Measurements from ENCODE around the gene MRPL37. TPM values are rescaled to one million over a fixed set of nuclear protein-coding genes. Genes with fewer than 3 reads are reported as not detected.
"Not testable (repeated sequence)": the region's sequence is repeated elsewhere in the genome, so short reads cannot be mapped to it uniquely, and the experiment has no call there.

The MRPL37 gene
- total and polyA plus RNA-seq, 2 experiments from 2014 or later, result 93.7 to 97.9 TPM

DNA sequence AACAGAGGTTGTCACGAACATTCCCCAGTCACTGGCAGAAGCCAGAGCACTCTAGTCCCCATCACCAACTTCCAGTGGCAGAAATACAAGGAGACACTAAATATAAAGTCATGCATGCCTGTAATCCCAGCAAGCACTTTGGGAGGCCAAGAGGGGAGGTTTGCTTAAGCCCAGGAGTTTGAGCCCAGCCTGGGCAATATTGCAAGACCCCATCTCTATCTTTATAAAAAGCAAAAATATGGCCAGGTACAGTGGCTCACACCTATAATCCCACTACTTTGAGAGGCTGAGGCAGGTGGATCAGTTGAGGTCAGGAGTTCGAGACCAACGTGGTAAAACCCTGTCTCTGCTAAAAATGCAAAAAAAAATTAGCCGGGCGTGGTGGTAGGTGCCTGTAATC lies 6.5 kb upstream of the MRPL37 start:
- Histone ChIP-seq H3K9me3 (ENCODE audit: low read depth) (no peaks in the 10 kb centered on the region), H3K4me1 (ENCODE audit: low read depth) (no peaks in the 10 kb centered on the region), H3K36me3 (no peaks in the 10 kb centered on the region), H3K27ac (no peak overlapping the region), H3K27me3 (no peaks in the 10 kb centered on the region), H3K4me3 (no peak overlapping the region)
- no peak for TF ChIP-seq CTCF (IDR thresholded peaks at IDR 0.05; ENCODE audit: low read depth, low read length)
- DNase-seq (ENCODE audit: low read depth in 1 of 2, low spot score in 1 of 2), result no peak

DNA sequence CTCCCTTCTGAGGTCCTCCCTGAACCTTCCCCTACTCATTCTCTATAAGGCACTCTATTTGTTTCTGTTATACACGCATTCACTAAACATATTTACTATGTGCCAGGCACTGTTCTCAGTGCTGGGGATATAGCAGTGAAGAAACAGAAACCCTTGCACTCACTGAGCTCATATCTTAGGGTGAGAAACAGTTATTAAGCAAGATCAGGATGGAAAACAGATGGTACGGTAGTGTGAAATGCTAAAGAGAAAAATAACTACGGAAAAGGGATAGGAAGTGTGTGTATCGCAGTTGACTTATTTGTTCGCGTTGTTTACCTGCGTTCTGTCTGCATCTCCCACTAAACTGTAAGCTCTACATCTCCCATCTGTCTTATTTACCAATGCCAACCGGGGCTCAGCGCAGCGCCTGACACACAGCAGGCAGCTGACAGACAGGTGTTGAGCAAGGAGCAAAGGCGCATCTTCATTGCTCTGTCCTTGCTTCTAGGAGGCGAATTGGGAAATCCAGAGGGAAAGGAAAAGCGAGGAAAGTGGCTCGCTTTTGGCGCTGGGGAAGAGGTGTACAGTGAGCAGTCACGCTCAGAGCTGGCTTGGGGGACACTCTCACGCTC lies 709 bp upstream of the MRPL37 start:
- Histone ChIP-seq H3K36me3 (no peaks in the 10 kb centered on the region), H3K27me3 (no peaks in the 10 kb centered on the region), H3K9me3 (ENCODE audit: low read depth) (no peaks in the 10 kb centered on the region), H3K27ac (no peak overlapping the region), H3K4me1 (ENCODE audit: low read depth) (peaks cover 9% of the 10 kb centered on the region), H3K4me3 (peak overlapping the region; percentile 60)
- no peak for DNase-seq (ENCODE audit: low read depth in 1 of 2, low spot score in 1 of 2)
- no peak for TF ChIP-seq CTCF (IDR thresholded peaks at IDR 0.05; ENCODE audit: low read depth, low read length)

DNA sequence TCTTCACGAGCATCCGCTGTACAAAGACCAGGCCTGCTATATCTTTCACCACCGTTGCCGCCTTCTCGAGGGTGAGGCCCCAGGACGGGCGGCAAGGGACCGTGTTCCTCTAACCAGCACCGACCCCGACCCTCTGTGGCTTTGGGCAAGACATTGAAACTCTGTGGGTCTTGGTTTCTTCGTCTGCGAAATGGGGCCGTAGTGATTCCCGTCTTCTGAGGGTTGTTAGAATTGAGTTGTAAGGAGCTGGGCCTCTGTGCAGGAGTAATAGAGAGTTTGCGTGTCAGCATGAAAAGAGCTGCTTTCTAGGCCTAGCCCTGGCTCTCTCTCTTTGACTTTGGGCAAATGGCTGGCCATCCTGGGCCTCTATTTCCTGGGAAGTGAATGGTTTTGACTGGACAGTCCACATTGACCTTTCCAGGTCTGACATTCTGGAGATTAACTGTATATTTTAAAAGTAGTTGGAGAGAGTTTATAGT lies 591 bp downstream of the MRPL37 start:
- Histone ChIP-seq H3K27ac (peak overlapping the region; percentile 63), H3K4me1 (ENCODE audit: low read depth) (peaks cover 9% of the 10 kb centered on the region), H3K27me3 (no peaks in the 10 kb centered on the region), H3K9me3 (ENCODE audit: low read depth) (no peaks in the 10 kb centered on the region), H3K4me3 (peak overlapping the region; percentile 60), H3K36me3 (peaks cover under 1% of the 10 kb centered on the region)
- DNase-seq (ENCODE audit: low read depth in 1 of 2, low spot score in 1 of 2), result no peak
- TF ChIP-seq CTCF (IDR thresholded peaks at IDR 0.05; ENCODE audit: low read depth, low read length), result no peak

DNA sequence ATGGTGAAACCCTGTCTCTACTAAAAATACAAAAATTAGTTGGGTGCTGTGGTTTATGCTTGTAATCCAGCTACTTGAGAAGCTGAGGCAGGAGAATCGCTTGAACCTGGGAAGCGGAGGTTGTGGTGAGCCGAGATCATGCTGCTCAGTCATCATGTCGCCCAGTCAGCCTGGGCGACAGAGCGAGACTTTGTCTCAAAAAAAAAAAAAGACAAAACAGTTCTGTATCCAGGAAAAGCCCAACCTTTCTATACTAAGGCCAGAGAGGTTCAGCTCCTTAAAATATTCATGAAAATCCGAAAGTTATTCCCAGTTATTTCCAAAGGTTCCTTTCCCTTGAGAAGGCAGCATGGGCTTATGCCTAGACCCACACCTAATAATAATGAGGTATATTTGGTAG lies 4.2 kb downstream of the MRPL37 start:
- TF ChIP-seq CTCF (IDR thresholded peaks at IDR 0.05; ENCODE audit: low read depth, low read length), result no peak
- Histone ChIP-seq H3K27me3 (no peaks in the 10 kb centered on the region), H3K27ac (no peak overlapping the region), H3K4me3 (no peak overlapping the region), H3K36me3 (peaks cover 17% of the 10 kb centered on the region), H3K4me1 (ENCODE audit: low read depth) (peaks cover 9% of the 10 kb centered on the region), H3K9me3 (ENCODE audit: low read depth) (no peaks in the 10 kb centered on the region)
- no peak for DNase-seq (ENCODE audit: low read depth in 1 of 2, low spot score in 1 of 2)

- Histone ChIP-seq H3K27ac (no peak overlapping the region), H3K36me3 (peaks cover 42% of the 10 kb centered on the region)
- TF ChIP-seq CTCF (IDR thresholded peaks at IDR 0.05; ENCODE audit: low read depth, low read length), result no peak
These were observed 7.3 kb downstream of the MRPL37 start for GRCh38 chr1:54207287-54207686.

DNA sequence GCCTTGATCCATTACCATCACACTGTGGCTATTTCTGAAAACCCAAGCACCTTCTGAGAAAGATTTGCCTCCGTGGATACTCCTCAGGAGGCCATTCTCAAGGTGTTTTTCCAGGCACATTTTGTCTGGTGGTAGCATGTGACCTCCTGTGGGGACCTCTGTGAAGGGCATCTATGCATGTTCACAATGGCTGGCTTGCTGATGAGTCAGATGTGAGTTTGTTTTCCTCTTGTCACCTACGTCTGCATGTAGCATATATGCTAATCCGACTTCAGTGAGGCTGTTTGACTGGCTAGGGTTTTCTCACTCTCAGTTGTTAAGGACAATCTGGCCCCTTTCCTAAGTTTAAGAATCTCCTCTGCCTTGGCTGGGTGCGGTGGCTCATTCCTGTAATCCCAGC lies 7.9 kb downstream of the MRPL37 start:
- not testable (repeated sequence) for H3K9me3 ChIP-seq (ENCODE audit: low read depth); H3K27ac ChIP-seq; H3K27me3 ChIP-seq; DNase-seq (ENCODE audit: low read depth in 1 of 2, low spot score in 1 of 2); H3K4me3 ChIP-seq; H3K4me1 ChIP-seq (ENCODE audit: low read depth)
- H3K36me3 ChIP-seq, result peaks cover 44% of the 10 kb centered on the region

More at GRCh38 chr1:54207287-54207686, 7.3 kb downstream of the MRPL37 start:
- no peak overlapping the region for H3K4me3 ChIP-seq
- no peaks in the 10 kb centered on the region for H3K27me3 ChIP-seq
- no peaks in the 10 kb centered on the region for H3K9me3 ChIP-seq (ENCODE audit: low read depth)
- H3K4me1 ChIP-seq (ENCODE audit: low read depth), result no peaks in the 10 kb centered on the region
- DNase-seq (ENCODE audit: low read depth in 1 of 2, low spot score in 1 of 2), result no peak
